GM12878 (cell line): ENCODE measurements around the gene GRHL1. TPM values are rescaled to one million over a fixed set of nuclear protein-coding genes. Genes with fewer than 3 reads are reported as not detected.

Source experiments
- CEBPZ ChIP-seq: fragments of 150-350 bp; IDR thresholded peaks from 2 replicates; pipeline ENCODE4 v1.6.1; 2016; ENCODE audit warnings: low read depth, low read length
- MYC ChIP-seq: IDR thresholded peaks from 2 replicates; pipeline ENCODE4 v1.6.1; 2011; ENCODE audit warnings: mild to moderate bottlenecking, low read length, moderate library complexity, inconsistent platforms; ENCODE audit not compliant: insufficient read depth, insufficient replicate concordance, insufficient read length, severe bottlenecking
- SP1 ChIP-seq: IDR thresholded peaks from one replicate; pipeline ENCODE4 v1.6.1; 2011; ENCODE audit warnings: low read depth, low read length
- SPI1 ChIP-seq: IDR thresholded peaks from 2 replicates; pipeline ENCODE4 v1.6.1; 2011; ENCODE audit warnings: low read depth, mild to moderate bottlenecking, low read length, moderate library complexity, borderline replicate concordance; ENCODE audit not compliant: insufficient read depth
- USF1 ChIP-seq: IDR thresholded peaks from 2 replicates; pipeline ENCODE4 v1.6.1; 2011; ENCODE audit warnings: borderline replicate concordance, low read depth, mild to moderate bottlenecking, moderate library complexity, mixed read lengths, low read length; ENCODE audit not compliant: insufficient read depth; ENCODE audit errors: extremely low read length
- YY1 ChIP-seq: IDR thresholded peaks from 2 replicates; pipeline ENCODE4 v1.6.1; 2011; ENCODE audit warnings: low read depth, mild to moderate bottlenecking, low read length
- polyA plus RNA-seq, 11 experiments: library from polyadenylated mRNA; depleted of rRNA in 4 of 11; unstranded in 6 of 11; stranded (reverse) in 5 of 11; fragments of >200 nt; fragmentation: Nextera tagmentation in 4 of 11; fragmentation: Illumina TruSeq in 1 of 11; extraction: Ambion mirVana in 4 of 11; extraction: Trizol in 1 of 11; gene quantifications; 1 replicate in 1 of 11; 2 replicates in 10 of 11; pipeline versions ENCODE4 v1.2.1 to v1.2.3, GENCODE V29; 2011 to 2016; ENCODE audit warnings: inconsistent platforms in 2 of 11, missing spikeins in 2 of 11, low read depth in 1 of 11
- total RNA-seq, 4 experiments: library from RNA; depleted of rRNA in 3 of 4; stranded (reverse); fragments of >200 nt in 3 of 4; fragmentation: Illumina TruSeq in 1 of 4; extraction: Trizol in 1 of 4; gene quantifications; 2 replicates each; pipeline versions ENCODE4 v1.2.1 to v1.2.3, GENCODE V29; 2013 to 2021

GRHL1 gene
- total and polyA plus RNA-seq, 10 of the 15 experiments (the other 5 are each of a cell fraction or from before 2014, with no cell fraction given), result 0.09 to 0.81 (median 0.28) TPM; not detected in 1

- TF ChIP-seq CEBPZ (no peak), YY1 (no peak), SPI1 (no peak), MYC (no peak), SP1 (peak; percentile 45), USF1 (peak; percentile 55)
Measured at GRCh38 chr2:10043256-10043905, 91.9 kb downstream of the GRHL1 start, which contains the start of gene KLF11 (continued).
